BJ (cell line): ENCODE results near the gene KMT5C. TPM values are rescaled to one million over a fixed set of nuclear protein-coding genes. Genes with fewer than 3 reads are reported as not detected.
"Not testable (repeated sequence)": the region's sequence is repeated elsewhere in the genome, so short reads cannot be mapped to it uniquely, and the experiment has no call there.

Experiments used
- CTCF ChIA-PET: fragments of 350-600 bp; formaldehyde crosslinking; extraction: SDS; loops from one replicate; lab custom pipeline; 2021; ENCODE audit warnings: antibody characterized with exemption, inconsistent platforms; lab: Yijun Ruan, JAX
- POLR2A ChIA-PET: fragments of 300-600 bp; sonication (Branson Sonifier 250); formaldehyde crosslinking; extraction: SDS; loops from one replicate; lab custom pipeline; 2021; ENCODE audit warnings: antibody characterized with exemption; lab: Charles Lee
- DNase-seq: peaks from one replicate; pipeline ENCODE4 v3.0.0-alpha.2; 2011; ENCODE audit warnings: low read depth
- H3K27me3 ChIP-seq: 2 replicates; pipeline ENCODE4 v1.6.0; 2011; ENCODE audit warnings: low read length; ENCODE audit not compliant: control insufficient read depth, insufficient read depth
- H3K36me3 ChIP-seq: 2 replicates; pipeline ENCODE4 v1.5.1; 2011; ENCODE audit warnings: low read length; ENCODE audit not compliant: control insufficient read depth, insufficient read depth
- H3K4me3 ChIP-seq: 2 replicates; pipeline ENCODE4 v1.5.1; 2011; ENCODE audit warnings: low read depth, mild to moderate bottlenecking, control low read depth, low read length
- CTCF ChIP-seq: IDR thresholded peaks from 2 replicates; pipeline ENCODE4 v1.5.1; 2011; ENCODE audit warnings: low read depth, mild to moderate bottlenecking, control low read depth, inconsistent platforms, low read length, moderate library complexity; ENCODE audit not compliant: insufficient read depth
- polyA plus RNA-seq: library from polyadenylated mRNA; depleted of rRNA; stranded (reverse); fragments of >200 nt; gene quantifications from 2 replicates; pipeline ENCODE4 v1.2.3, GENCODE V29; 2011

KMT5C gene
- polyA plus RNA-seq, 1 experiment: 6.4 TPM

- ChIA-PET CTCF (interaction anchor here (1.1 to 2.2 kb wide), 5 partner anchors 10 to 60 kb away, joined by 3 to 12 read pairs (median 4); no protein-coding TSS in a partner anchor), POLR2A (interaction anchor here (0.6 kb wide), 1 partner anchor 28 kb away, joined by 4 read pairs; no protein-coding TSS in a partner anchor)
- Histone ChIP-seq H3K36me3 (no peaks in the 10 kb centered on the region), H3K27me3 (no peaks in the 10 kb centered on the region), H3K4me3 (no peak overlapping the region)
- DNase-seq: no peak
- TF ChIP-seq CTCF: no peak
These were observed 17.3 kb upstream of the KMT5C start for GRCh38 chr19:55322204-55322885.

GRCh38 chr19:55324662-55325061, 15.0 kb upstream of the KMT5C start:
- no peaks in the 10 kb centered on the region for H3K27me3 ChIP-seq
- no peak overlapping the region for H3K4me3 ChIP-seq
- CTCF ChIA-PET: interaction anchor here (1.3 to 1.6 kb wide), 2 partner anchors 16 to 94 kb away, joined by 3 to 5 read pairs; no protein-coding TSS in a partner anchor
- TF ChIP-seq CTCF: no peak
- POLR2A ChIA-PET: interaction anchor here (0.6 kb wide), 1 partner anchor 49 kb away, joined by 4 read pairs; no protein-coding TSS in a partner anchor
- no peak for DNase-seq
- no peaks in the 10 kb centered on the region for H3K36me3 ChIP-seq

- no peak for TF ChIP-seq CTCF
- no peaks in the 10 kb centered on the region for H3K36me3 ChIP-seq
- POLR2A ChIA-PET: interaction anchor here (0.6 kb wide), 1 partner anchor 49 kb away, joined by 4 read pairs; no protein-coding TSS in a partner anchor
- no peaks in the 10 kb centered on the region for H3K27me3 ChIP-seq
- H3K4me3 ChIP-seq: no peak within 1 kb of the TSS
- DNase-seq: no peak
- CTCF ChIA-PET: interaction anchor here (1.3 to 1.6 kb wide), 2 partner anchors 15 to 93 kb away, joined by 3 to 5 read pairs; no protein-coding TSS in a partner anchor
These were observed 14.5 kb upstream of the KMT5C start, which contains the start of gene TMEM150B for GRCh38 chr19:55325172-55325571. TMEM150B (minus strand) TSS chr19:55325341; CDS start chr19:55321036, 4,305 bp downstream.

GRCh38 chr19:55328774-55329318, 10.8 kb upstream of the KMT5C start:
- CTCF ChIA-PET, POLR2A ChIA-PET, H3K36me3 ChIP-seq, H3K4me3 ChIP-seq, H3K27me3 ChIP-seq, DNase-seq: not testable (repeated sequence)

- H3K4me3 ChIP-seq, POLR2A ChIA-PET, CTCF ChIA-PET, DNase-seq, H3K27me3 ChIP-seq, H3K36me3 ChIP-seq: not testable (repeated sequence)
These were observed 9.9 kb upstream of the KMT5C start for GRCh38 chr19:55329791-55330190.

GRCh38 chr19:55333870-55334269, 5.8 kb upstream of the KMT5C start:
- H3K36me3 ChIP-seq: no peaks in the 10 kb centered on the region
- no peak for TF ChIP-seq CTCF

More at GRCh38 chr19:55333870-55334269, 5.8 kb upstream of the KMT5C start:
- ChIA-PET CTCF (no interaction called here), POLR2A (no interaction called here)
- H3K4me3 ChIP-seq: no peak overlapping the region
- no peaks in the 10 kb centered on the region; the same call in 1 of the 2 replicates for H3K27me3 ChIP-seq
- no peak for DNase-seq
